ENCODE results near the gene ARID1B.

ARID1B gene

GRCh38 chr6:156918647-156919046 is 141.5 kb downstream of the ARID1B start:
- TF ChIP-seq TAF1 (IDR thresholded peaks at IDR 0.05; ENCODE audit: borderline replicate concordance, insufficient read depth, low read length) (no peak), POLR2AphosphoS5 (IDR thresholded peaks at IDR 0.05; ENCODE audit: low read depth, low read length) (no peak), FOXP2 (optimal IDR thresholded peaks at IDR 0.05; ENCODE audit: borderline replicate concordance, extremely low read depth, extremely low read length, insufficient read depth) (no peak), SIN3A (IDR thresholded peaks at IDR 0.05; ENCODE audit: borderline replicate concordance, insufficient read depth, low read length) (no peak), REST (IDR thresholded peaks at IDR 0.05; ENCODE audit: insufficient read depth in 1 of 2, low read depth in 2 of 2, low read length in 2 of 2) (no peak)

GRCh38 chr6:156919370-156919769 is 142.2 kb downstream of the ARID1B start:
- TF ChIP-seq TAF1 (IDR thresholded peaks at IDR 0.05; ENCODE audit: borderline replicate concordance, insufficient read depth, low read length) (no peak), FOXP2 (optimal IDR thresholded peaks at IDR 0.05; ENCODE audit: borderline replicate concordance, extremely low read depth, extremely low read length, insufficient read depth) (no peak), REST (IDR thresholded peaks at IDR 0.05; ENCODE audit: insufficient read depth in 1 of 2, low read depth in 2 of 2, low read length in 2 of 2) (no peak), SIN3A (IDR thresholded peaks at IDR 0.05; ENCODE audit: borderline replicate concordance, insufficient read depth, low read length) (no peak)

GRCh38 chr6:156919814-156920369 is 142.7 kb downstream of the ARID1B start:
- TF ChIP-seq REST (IDR thresholded peaks at IDR 0.05; ENCODE audit: insufficient read depth in 1 of 2, low read depth in 2 of 2, low read length in 2 of 2) (no peak), SIN3A (IDR thresholded peaks at IDR 0.05; ENCODE audit: borderline replicate concordance, insufficient read depth, low read length) (no peak), TAF1 (IDR thresholded peaks at IDR 0.05; ENCODE audit: borderline replicate concordance, insufficient read depth, low read length) (no peak), POLR2AphosphoS5 (IDR thresholded peaks at IDR 0.05; ENCODE audit: low read depth, low read length) (no peak)

GRCh38 chr6:156924246-156924645 is 147.1 kb downstream of the ARID1B start:
- TF ChIP-seq POLR2AphosphoS5 (IDR thresholded peaks at IDR 0.05; ENCODE audit: low read depth, low read length) (no peak), TAF1 (IDR thresholded peaks at IDR 0.05; ENCODE audit: borderline replicate concordance, insufficient read depth, low read length) (no peak), REST (IDR thresholded peaks at IDR 0.05; ENCODE audit: insufficient read depth in 1 of 2, low read depth in 2 of 2, low read length in 2 of 2) (no peak), SIN3A (IDR thresholded peaks at IDR 0.05; ENCODE audit: borderline replicate concordance, insufficient read depth, low read length) (no peak), FOXP2 (optimal IDR thresholded peaks at IDR 0.05; ENCODE audit: borderline replicate concordance, extremely low read depth, extremely low read length, insufficient read depth) (no peak)

GRCh38 chr6:156925026-156925425 is 147.8 kb downstream of the ARID1B start:
- TF ChIP-seq REST (IDR thresholded peaks at IDR 0.05; ENCODE audit: insufficient read depth in 1 of 2, low read depth in 2 of 2, low read length in 2 of 2) = no peak
- no peak for TF ChIP-seq TAF1 (IDR thresholded peaks at IDR 0.05; ENCODE audit: borderline replicate concordance, insufficient read depth, low read length)
- TF ChIP-seq SIN3A (IDR thresholded peaks at IDR 0.05; ENCODE audit: borderline replicate concordance, insufficient read depth, low read length) = no peak
- no peak for TF ChIP-seq POLR2AphosphoS5 (IDR thresholded peaks at IDR 0.05; ENCODE audit: low read depth, low read length)
- TF ChIP-seq FOXP2 (optimal IDR thresholded peaks at IDR 0.05; ENCODE audit: borderline replicate concordance, extremely low read depth, extremely low read length, insufficient read depth) = no peak
